ENCODE data around the gene GALNTL6. TPM values are rescaled to one million over a fixed set of nuclear protein-coding genes. Genes with fewer than 3 reads are reported as not detected.

The GALNTL6 gene
- polyA plus RNA-seq, 1 donor from 2014 or later = 14.9 TPM

- H3K79me2 ChIP-seq (replicated peaks; ENCODE audit: insufficient read depth, low read length) = no peaks in the 10 kb centered on the region
- no peaks in the 10 kb centered on the region for H3K27me3 ChIP-seq (ENCODE audit: insufficient read depth, low read depth, low read length)
- H3K4me2 ChIP-seq (ENCODE audit: low read length) = no peak overlapping the region
- no peaks in the 10 kb centered on the region for H3K36me3 ChIP-seq (ENCODE audit: insufficient read depth, low read length)
- no peaks in the 10 kb centered on the region for H3K9me2 ChIP-seq (ENCODE audit: insufficient read depth, low read length)
- H3K9ac ChIP-seq (ENCODE audit: low read length) = no peak overlapping the region
- no peak overlapping the region for H2AFZ ChIP-seq (ENCODE audit: low read depth, low read length)
- no peaks in the 10 kb centered on the region for H4K20me1 ChIP-seq (ENCODE audit: insufficient read depth)
- TF ChIP-seq MXI1 (conservative IDR thresholded peaks at IDR 0.05; ENCODE audit: poor library complexity, severe bottlenecking) (no peak), REST (IDR thresholded peaks at IDR 0.05; ENCODE audit: borderline replicate concordance) (no peak), POLR2AphosphoS5 (IDR thresholded peaks at IDR 0.05) (no peak), RAD21 (conservative IDR thresholded peaks at IDR 0.05) (no peak), SMC3 (conservative IDR thresholded peaks at IDR 0.05; ENCODE audit: poor library complexity) (no peak), EZH2 (IDR thresholded peaks at IDR 0.05; ENCODE audit: borderline replicate concordance, insufficient read depth, low read length, poor library complexity, severe bottlenecking) (no peak), EP300 (conservative IDR thresholded peaks at IDR 0.05; ENCODE audit: poor library complexity, severe bottlenecking) (no peak), TAF1 (IDR thresholded peaks at IDR 0.05; ENCODE audit: low read depth) (no peak)
- no peak overlapping the region for H3K4me3 ChIP-seq (ENCODE audit: low read length)
- no peaks in the 10 kb centered on the region for H3F3A ChIP-seq (ENCODE audit: insufficient read depth, low read length, poor library complexity, severe bottlenecking)
- no peaks in the 10 kb centered on the region for H3K9me3 ChIP-seq (ENCODE audit: low read length)
- H3K27ac ChIP-seq (ENCODE audit: low read length) = no peak overlapping the region
These were observed 671.8 kb downstream of the GALNTL6 start for GRCh38 chr4:172485007-172485406.

DNA sequence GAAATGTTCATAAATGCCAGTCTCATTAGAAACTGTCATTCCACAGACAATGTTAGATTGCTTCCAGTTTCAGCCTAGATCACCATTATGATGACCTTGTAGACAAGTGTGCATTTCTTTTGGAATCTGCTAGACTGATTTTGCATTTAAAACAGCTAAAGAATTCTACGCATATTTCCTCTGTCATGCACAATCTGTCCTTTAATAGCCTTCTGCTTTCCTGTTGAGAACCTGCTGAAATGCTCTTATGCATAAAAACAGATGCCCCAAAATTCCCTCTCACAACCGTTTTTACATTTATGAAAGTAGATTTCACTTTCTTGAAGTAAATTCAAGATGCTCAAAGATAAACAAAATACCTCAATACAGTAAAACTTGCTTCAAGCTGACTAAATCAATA, 673.3 kb downstream of the GALNTL6 start:
- H3K9me2 ChIP-seq (ENCODE audit: insufficient read depth, low read length) = no peaks in the 10 kb centered on the region
- H3K9me3 ChIP-seq (ENCODE audit: low read length) = no peaks in the 10 kb centered on the region
- H3K27me3 ChIP-seq (ENCODE audit: insufficient read depth, low read depth, low read length) = no peaks in the 10 kb centered on the region
- H3K9ac ChIP-seq (ENCODE audit: low read length) = no peak overlapping the region
- TF ChIP-seq POLR2AphosphoS5 (IDR thresholded peaks at IDR 0.05) (peak; percentile 27), EZH2 (IDR thresholded peaks at IDR 0.05; ENCODE audit: borderline replicate concordance, insufficient read depth, low read length, poor library complexity, severe bottlenecking) (no peak), EP300 (conservative IDR thresholded peaks at IDR 0.05; ENCODE audit: poor library complexity, severe bottlenecking) (peak; percentile 77)
- no peaks in the 10 kb centered on the region for H3K36me3 ChIP-seq (ENCODE audit: insufficient read depth, low read length)
- no peaks in the 10 kb centered on the region for H3F3A ChIP-seq (ENCODE audit: insufficient read depth, low read length, poor library complexity, severe bottlenecking)
- no peaks in the 10 kb centered on the region for H3K79me2 ChIP-seq (replicated peaks; ENCODE audit: insufficient read depth, low read length)
- no peak overlapping the region for H3K4me2 ChIP-seq (ENCODE audit: low read length)
- no peaks in the 10 kb centered on the region for H4K20me1 ChIP-seq (ENCODE audit: insufficient read depth)
- no peak overlapping the region for H2AFZ ChIP-seq (ENCODE audit: low read depth, low read length)
- H3K4me3 ChIP-seq (ENCODE audit: low read length) = no peak overlapping the region
- H3K27ac ChIP-seq (ENCODE audit: low read length) = no peak overlapping the region

- no peaks in the 10 kb centered on the region for H3K9me3 ChIP-seq (ENCODE audit: low read length)
- H2AFZ ChIP-seq (ENCODE audit: low read depth, low read length) = no peak overlapping the region
- H3K27ac ChIP-seq (ENCODE audit: low read length) = no peak overlapping the region
- H3K4me3 ChIP-seq (ENCODE audit: low read length) = no peak overlapping the region
- no peak overlapping the region for H3K4me2 ChIP-seq (ENCODE audit: low read length)
- no peaks in the 10 kb centered on the region for H3K9me2 ChIP-seq (ENCODE audit: insufficient read depth, low read length)
- no peaks in the 10 kb centered on the region for H4K20me1 ChIP-seq (ENCODE audit: insufficient read depth)
- no peaks in the 10 kb centered on the region for H3K36me3 ChIP-seq (ENCODE audit: insufficient read depth, low read length)
- H3K79me2 ChIP-seq (replicated peaks; ENCODE audit: insufficient read depth, low read length) = no peaks in the 10 kb centered on the region
- TF ChIP-seq POLR2AphosphoS5 (IDR thresholded peaks at IDR 0.05) (no peak), REST (IDR thresholded peaks at IDR 0.05; ENCODE audit: borderline replicate concordance) (no peak), TAF1 (IDR thresholded peaks at IDR 0.05; ENCODE audit: low read depth) (no peak), EP300 (conservative IDR thresholded peaks at IDR 0.05; ENCODE audit: poor library complexity, severe bottlenecking) (no peak), SMC3 (conservative IDR thresholded peaks at IDR 0.05; ENCODE audit: poor library complexity) (no peak), MXI1 (conservative IDR thresholded peaks at IDR 0.05; ENCODE audit: poor library complexity, severe bottlenecking) (no peak), RAD21 (conservative IDR thresholded peaks at IDR 0.05) (no peak), EZH2 (IDR thresholded peaks at IDR 0.05; ENCODE audit: borderline replicate concordance, insufficient read depth, low read length, poor library complexity, severe bottlenecking) (no peak)
- TF ChIP-seq, protein P1, sequence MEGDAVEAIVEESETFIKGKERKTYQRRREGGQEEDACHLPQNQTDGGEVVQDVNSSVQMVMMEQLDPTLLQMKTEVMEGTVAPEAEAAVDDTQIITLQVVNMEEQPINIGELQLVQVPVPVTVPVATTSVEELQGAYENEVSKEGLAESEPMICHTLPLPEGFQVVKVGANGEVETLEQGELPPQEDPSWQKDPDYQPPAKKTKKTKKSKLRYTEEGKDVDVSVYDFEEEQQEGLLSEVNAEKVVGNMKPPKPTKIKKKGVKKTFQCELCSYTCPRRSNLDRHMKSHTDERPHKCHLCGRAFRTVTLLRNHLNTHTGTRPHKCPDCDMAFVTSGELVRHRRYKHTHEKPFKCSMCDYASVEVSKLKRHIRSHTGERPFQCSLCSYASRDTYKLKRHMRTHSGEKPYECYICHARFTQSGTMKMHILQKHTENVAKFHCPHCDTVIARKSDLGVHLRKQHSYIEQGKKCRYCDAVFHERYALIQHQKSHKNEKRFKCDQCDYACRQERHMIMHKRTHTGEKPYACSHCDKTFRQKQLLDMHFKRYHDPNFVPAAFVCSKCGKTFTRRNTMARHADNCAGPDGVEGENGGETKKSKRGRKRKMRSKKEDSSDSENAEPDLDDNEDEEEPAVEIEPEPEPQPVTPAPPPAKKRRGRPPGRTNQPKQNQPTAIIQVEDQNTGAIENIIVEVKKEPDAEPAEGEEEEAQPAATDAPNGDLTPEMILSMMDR (IDR thresholded peaks at IDR 0.05; ENCODE audit: poor library complexity, severe bottlenecking) = no peak
- no peaks in the 10 kb centered on the region for H3K27me3 ChIP-seq (ENCODE audit: insufficient read depth, low read depth, low read length)
- no peak overlapping the region for H3K9ac ChIP-seq (ENCODE audit: low read length)
- no peaks in the 10 kb centered on the region for H3F3A ChIP-seq (ENCODE audit: insufficient read depth, low read length, poor library complexity, severe bottlenecking)
These were observed 676.7 kb downstream of the GALNTL6 start for GRCh38 chr4:172489861-172490260.
